Activated naive CD8-positive, alpha-beta T cell treated with anti-CD3 and anti-CD28 coated beads, Interleukin-2, amount 10 ng/mL, durations not matched to agents 7 days and 5 days (primary cell): ENCODE data around the gene SH3PXD2B. TPM values are rescaled to one million over a fixed set of nuclear protein-coding genes. Genes with fewer than 3 reads are reported as not detected.

Experiments used
- ATAC-seq: fragments of 150-1000 bp; cut with Tn5 transposase; one replicate; pipeline ENCODE4 v1.10.0; 2021; ENCODE audit warnings: low read depth, moderate library complexity
- POLR2A ChIA-PET: fragments of 350-600 bp; sonication (Branson Sonifier 250); formaldehyde crosslinking; loops from one replicate; lab custom pipeline; 2021; ENCODE audit warnings: antibody characterized with exemption; lab: Charles Lee
- DNase-seq: peaks from one replicate; pipeline ENCODE4 v3.0.0; 2021
- H3K27ac Mint-ChIP-seq: one replicate; pipeline ENCODE4 v1.8.0; 2022; ENCODE audit warnings: mild to moderate bottlenecking, mixed read lengths
- H3K27me3 Mint-ChIP-seq: one replicate; pipeline ENCODE4 v1.8.0; 2022; ENCODE audit warnings: mild to moderate bottlenecking, moderate library complexity, mixed read lengths
- H3K36me3 Mint-ChIP-seq: one replicate; pipeline ENCODE4 v1.8.0; 2021; ENCODE audit warnings: mild to moderate bottlenecking, mixed read lengths
- H3K4me1 Mint-ChIP-seq: one replicate; pipeline ENCODE4 v1.8.0; 2021; ENCODE audit warnings: mixed read lengths
- H3K4me3 Mint-ChIP-seq: one replicate; pipeline ENCODE4 v1.8.0; 2022; ENCODE audit warnings: mild to moderate bottlenecking, moderate library complexity, mixed read lengths
- H3K9me3 Mint-ChIP-seq: one replicate; pipeline ENCODE4 v1.8.0; 2021; ENCODE audit warnings: mixed read lengths
- total RNA-seq, 2 experiments: library from RNA; stranded (reverse); gene quantifications; one replicate each; pipeline ENCODE4 v1.2.3, GENCODE V29; 2021

Gene SH3PXD2B
- total RNA-seq, 2 experiments from 2014 or later = 0.28 to 0.42 TPM

DNA sequence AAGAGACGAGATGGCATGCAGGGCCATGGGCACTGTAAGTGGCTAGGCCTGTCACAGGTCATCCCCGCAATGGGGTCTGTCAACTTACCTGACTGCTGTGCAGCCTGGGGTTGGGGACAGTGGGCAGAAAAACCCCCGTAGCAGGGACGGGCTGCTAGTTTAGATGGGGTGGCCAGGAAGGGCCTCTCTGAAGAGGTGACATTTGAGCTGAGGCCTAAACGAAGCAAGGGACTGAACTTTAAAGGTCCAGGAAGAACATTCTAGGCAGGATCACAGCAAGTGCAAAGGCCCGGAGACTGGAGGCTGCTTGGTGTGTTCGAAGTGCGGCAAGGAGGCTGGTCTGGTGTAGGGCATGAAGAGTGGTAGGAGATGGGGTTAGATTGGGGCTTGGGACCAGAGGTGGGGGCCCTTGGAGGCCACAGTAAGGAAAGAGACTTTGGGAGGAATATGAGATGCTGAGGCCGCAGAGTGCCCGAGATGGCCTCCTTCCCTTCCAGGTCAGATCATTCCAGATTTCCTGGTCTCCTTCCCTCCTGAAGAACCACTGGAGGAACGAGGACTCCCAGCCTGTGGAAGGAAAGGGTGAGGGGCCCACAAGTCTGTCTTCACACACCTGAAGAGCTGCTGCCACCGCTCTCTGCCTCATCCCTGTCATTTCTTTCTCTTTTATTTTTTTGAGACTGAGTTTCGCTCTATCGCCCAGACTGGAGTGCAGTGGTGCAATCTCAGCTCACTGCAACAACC, 37.9 kb upstream of the SH3PXD2B start:
- peaks cover 2% of the 10 kb centered on the region for H3K4me1 Mint-ChIP-seq
- H3K27me3 Mint-ChIP-seq = peaks cover 7% of the 10 kb centered on the region
- no peaks in the 10 kb centered on the region for H3K36me3 Mint-ChIP-seq
- ATAC-seq = no peak
- peak; percentile 10 for DNase-seq
- no peak overlapping the region for H3K27ac Mint-ChIP-seq
- POLR2A ChIA-PET = no interaction called here
- H3K9me3 Mint-ChIP-seq = no peaks in the 10 kb centered on the region
- H3K4me3 Mint-ChIP-seq = no peak overlapping the region

GRCh38 chr5:172491481-172491880, 37.2 kb upstream of the SH3PXD2B start:
- Mint-ChIP-seq H3K4me1 (peaks cover 2% of the 10 kb centered on the region), H3K27ac (no peak overlapping the region), H3K36me3 (no peaks in the 10 kb centered on the region), H3K27me3 (peaks cover 4% of the 10 kb centered on the region), H3K9me3 (no peaks in the 10 kb centered on the region), H3K4me3 (no peak overlapping the region)
- no peak for ATAC-seq
- POLR2A ChIA-PET = no interaction called here
- peak; percentile 6 for DNase-seq

- H3K27me3 Mint-ChIP-seq = no peaks in the 10 kb centered on the region
- POLR2A ChIA-PET = no interaction called here
- H3K4me3 Mint-ChIP-seq = no peak overlapping the region
- DNase-seq (peak; percentile 9), ATAC-seq (no peak)
- no peak overlapping the region for H3K27ac Mint-ChIP-seq
- peaks cover 2% of the 10 kb centered on the region for H3K4me1 Mint-ChIP-seq
- no peaks in the 10 kb centered on the region for H3K9me3 Mint-ChIP-seq
- H3K36me3 Mint-ChIP-seq = no peaks in the 10 kb centered on the region
Measured at GRCh38 chr5:172490514-172491461, 36.5 kb upstream of the SH3PXD2B start.

DNA sequence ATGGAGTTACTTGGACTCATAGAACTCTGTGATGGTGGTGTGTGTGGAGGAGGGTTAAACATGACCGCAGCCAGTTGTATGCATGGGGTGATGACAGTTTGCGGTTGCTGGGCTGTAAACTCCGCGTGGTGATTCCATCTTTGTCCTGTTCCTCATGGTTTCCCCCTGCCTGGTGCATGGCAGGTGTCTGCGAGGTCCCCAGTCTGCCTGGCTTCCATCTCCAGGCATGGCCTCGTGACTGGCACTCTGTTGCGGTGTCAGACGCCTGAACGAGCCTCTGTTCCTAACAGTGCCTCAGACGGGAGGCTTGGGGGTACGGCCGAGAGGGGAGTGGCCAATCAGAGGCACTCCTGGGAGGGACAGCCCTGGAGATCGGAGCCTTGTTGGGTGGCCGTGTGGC, 33.9 kb upstream of the SH3PXD2B start:
- Mint-ChIP-seq H3K27ac (no peak overlapping the region), H3K4me3 (no peak overlapping the region), H3K4me1 (peaks cover 2% of the 10 kb centered on the region), H3K9me3 (no peaks in the 10 kb centered on the region), H3K27me3 (no peaks in the 10 kb centered on the region), H3K36me3 (no peaks in the 10 kb centered on the region)
- DNase-seq (peak; percentile 7), ATAC-seq (no peak)
- POLR2A ChIA-PET = no interaction called here

- Mint-ChIP-seq H3K36me3 (no peaks in the 10 kb centered on the region), H3K9me3 (no peaks in the 10 kb centered on the region), H3K4me1 (peaks cover 2% of the 10 kb centered on the region), H3K27me3 (no peaks in the 10 kb centered on the region), H3K27ac (no peak overlapping the region), H3K4me3 (no peak overlapping the region)
- no peak for ATAC-seq
- POLR2A ChIA-PET = no interaction called here
- DNase-seq = no peak
Measured at GRCh38 chr5:172487671-172488070, 33.3 kb upstream of the SH3PXD2B start.

DNA sequence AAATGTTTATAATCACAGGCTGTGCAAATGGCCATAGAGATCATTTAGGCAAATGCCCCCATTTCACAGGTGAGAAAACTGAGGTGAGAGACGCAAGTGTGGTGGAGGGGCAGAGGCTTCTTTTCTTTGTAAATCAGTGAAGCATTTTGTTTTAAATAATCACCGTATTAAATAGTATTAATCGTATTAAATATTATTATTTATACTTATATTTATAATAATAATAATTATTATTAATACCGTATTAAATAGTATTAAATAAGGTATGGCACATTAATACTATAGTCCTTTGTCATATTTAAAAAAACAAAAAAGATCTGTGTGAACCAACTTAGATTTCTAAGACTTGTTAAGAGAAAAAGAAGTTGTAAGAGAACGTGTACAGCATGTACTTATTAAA, 32.6 kb upstream of the SH3PXD2B start:
- no peaks in the 10 kb centered on the region for H3K27me3 Mint-ChIP-seq
- no peak overlapping the region for H3K4me3 Mint-ChIP-seq
- H3K4me1 Mint-ChIP-seq = peaks cover 2% of the 10 kb centered on the region
- no peaks in the 10 kb centered on the region for H3K36me3 Mint-ChIP-seq
- DNase-seq = no peak
- H3K27ac Mint-ChIP-seq = no peak overlapping the region
- no peak for ATAC-seq
- POLR2A ChIA-PET = no interaction called here
- H3K9me3 Mint-ChIP-seq = no peaks in the 10 kb centered on the region

- ATAC-seq (no peak), DNase-seq (no peak)
- H3K4me1 Mint-ChIP-seq = peaks cover 2% of the 10 kb centered on the region
- POLR2A ChIA-PET = no interaction called here
- H3K27ac Mint-ChIP-seq = no peak overlapping the region
- H3K4me3 Mint-ChIP-seq = no peak overlapping the region
- H3K27me3 Mint-ChIP-seq = no peaks in the 10 kb centered on the region
- H3K9me3 Mint-ChIP-seq = no peaks in the 10 kb centered on the region
- no peaks in the 10 kb centered on the region for H3K36me3 Mint-ChIP-seq
Measured at GRCh38 chr5:172486451-172486850, 32.1 kb upstream of the SH3PXD2B start.

DNA sequence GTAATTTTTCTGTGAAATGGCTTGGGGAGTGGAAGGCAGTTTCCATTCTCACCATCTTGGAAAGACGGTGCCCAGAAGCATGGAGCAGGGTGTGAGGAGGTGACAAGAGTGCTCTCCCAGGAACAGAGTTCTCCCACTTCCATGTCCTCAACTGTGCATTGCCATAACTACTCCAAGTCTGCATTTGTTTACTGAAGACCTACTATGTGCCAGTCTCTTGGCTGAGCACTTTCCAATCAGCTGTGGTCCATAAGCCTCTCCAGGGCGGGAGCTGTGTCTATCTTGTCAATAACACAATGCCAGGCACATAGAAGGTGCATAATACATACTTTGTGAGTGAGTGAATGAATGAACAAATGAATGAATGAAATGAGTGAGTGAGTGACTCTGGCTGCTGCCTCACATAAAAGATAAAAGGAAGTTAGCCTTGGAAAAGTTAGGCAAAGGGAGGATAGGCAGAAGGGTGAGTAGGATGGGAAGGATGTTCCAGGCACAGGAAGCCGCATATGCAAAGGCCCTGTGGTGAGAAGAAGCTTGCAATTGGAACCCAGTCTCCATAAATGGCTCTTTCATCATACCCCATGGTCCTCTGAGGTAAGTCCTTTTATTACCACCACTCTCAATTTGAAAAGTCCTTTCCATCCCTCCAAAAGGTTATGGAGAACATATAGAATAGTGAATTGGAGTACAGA, 31.3 kb upstream of the SH3PXD2B start:
- no peak for DNase-seq
- POLR2A ChIA-PET = no interaction called here
- Mint-ChIP-seq H3K4me1 (peaks cover 2% of the 10 kb centered on the region), H3K4me3 (no peak overlapping the region), H3K27ac (no peak overlapping the region), H3K9me3 (no peaks in the 10 kb centered on the region), H3K36me3 (no peaks in the 10 kb centered on the region), H3K27me3 (no peaks in the 10 kb centered on the region)
- no peak for ATAC-seq

- DNase-seq (no peak), ATAC-seq (no peak)
- no peaks in the 10 kb centered on the region for H3K27me3 Mint-ChIP-seq
- no peak overlapping the region for H3K4me3 Mint-ChIP-seq
- POLR2A ChIA-PET = no interaction called here
- no peaks in the 10 kb centered on the region for H3K9me3 Mint-ChIP-seq
- no peak overlapping the region for H3K27ac Mint-ChIP-seq
- peaks cover 2% of the 10 kb centered on the region for H3K4me1 Mint-ChIP-seq
- no peaks in the 10 kb centered on the region for H3K36me3 Mint-ChIP-seq
Measured at GRCh38 chr5:172484664-172485063, 30.3 kb upstream of the SH3PXD2B start.

DNA sequence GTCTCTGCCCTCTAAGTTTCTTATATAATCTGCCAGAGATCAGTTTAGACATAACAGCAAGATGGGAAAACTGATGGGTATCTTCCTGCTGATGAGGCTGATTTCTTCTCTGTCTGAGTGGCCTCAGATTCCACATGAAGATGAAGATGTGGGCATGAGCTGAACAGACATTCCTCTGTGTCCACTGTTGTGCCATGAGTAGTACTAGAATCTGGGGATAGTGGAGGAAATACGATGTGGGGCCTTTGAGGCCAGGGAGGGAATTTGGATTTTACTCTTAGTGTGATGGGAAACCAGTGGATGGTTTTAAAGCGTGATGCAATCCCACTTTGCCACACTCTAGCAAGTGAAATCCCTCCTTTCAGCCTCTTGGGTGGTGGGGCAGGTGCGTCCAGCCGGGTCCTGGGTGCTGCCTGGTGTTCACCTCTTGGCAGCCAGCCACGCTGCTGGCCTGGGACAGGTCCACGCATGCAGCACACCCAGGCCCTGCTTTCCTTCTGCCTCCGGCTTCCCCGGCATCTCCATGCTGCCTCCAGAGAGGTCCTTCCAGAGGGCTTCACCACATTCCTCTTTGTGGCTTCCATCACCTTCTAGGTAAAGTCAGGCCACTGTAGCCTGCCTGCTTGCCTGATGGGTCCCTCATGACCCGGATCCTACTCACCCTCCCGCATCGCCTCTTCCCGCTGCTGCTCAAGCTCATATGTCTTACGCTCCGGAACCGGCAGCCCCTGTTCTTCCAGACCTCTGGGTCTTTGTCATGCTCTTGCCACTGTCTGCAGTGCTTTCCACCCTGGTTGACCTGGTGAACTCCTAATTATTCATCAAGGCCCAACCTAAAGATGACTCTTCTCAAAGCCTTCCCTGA, 28.1 kb upstream of the SH3PXD2B start:
- DNase-seq (no peak), ATAC-seq (no peak)
- no peak overlapping the region for H3K4me3 Mint-ChIP-seq
- no peaks in the 10 kb centered on the region for H3K9me3 Mint-ChIP-seq
- peaks cover 3% of the 10 kb centered on the region for H3K27me3 Mint-ChIP-seq
- H3K36me3 Mint-ChIP-seq = no peaks in the 10 kb centered on the region
- POLR2A ChIA-PET = no interaction called here
- H3K27ac Mint-ChIP-seq = no peak overlapping the region
- H3K4me1 Mint-ChIP-seq = peaks cover 2% of the 10 kb centered on the region

DNA sequence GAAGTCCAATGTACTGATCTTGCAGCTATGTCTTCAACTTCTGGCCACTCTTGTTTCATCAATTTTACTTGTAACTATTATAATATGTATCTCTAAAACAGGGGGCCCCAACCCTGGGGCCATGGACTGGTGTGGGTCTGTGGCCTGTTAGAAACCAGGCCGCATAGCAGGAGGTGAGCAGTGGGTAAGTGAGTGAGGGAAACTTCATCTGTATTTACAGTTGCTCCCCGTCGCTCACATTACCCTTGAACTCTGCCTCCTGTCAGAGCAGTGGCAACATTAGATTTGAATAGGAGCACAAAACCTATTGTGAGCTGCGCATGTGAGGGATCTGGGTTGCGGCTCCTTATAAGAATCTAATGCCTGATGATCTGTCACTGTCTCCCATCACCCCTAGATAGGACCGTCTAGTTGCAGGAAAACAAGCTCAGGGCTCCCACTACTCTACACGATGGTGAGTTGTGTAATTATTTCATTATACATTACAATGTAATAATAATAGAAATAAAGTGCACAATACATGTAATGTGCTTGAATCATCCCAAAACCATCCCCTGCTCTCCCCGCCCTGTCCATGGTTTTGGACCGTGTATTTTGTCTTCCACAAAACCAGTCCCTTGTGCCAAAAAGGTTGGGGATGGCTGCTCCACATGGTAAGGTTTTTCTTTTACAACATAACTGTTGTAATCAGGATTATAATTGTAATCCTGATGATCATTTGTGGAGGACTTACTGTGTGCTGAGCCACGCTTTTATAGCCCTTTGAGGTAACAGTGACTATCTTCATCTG, 26.9 kb upstream of the SH3PXD2B start:
- no peaks in the 10 kb centered on the region for H3K36me3 Mint-ChIP-seq
- ATAC-seq (no peak), DNase-seq (no peak)
- H3K27ac Mint-ChIP-seq = no peak overlapping the region
- H3K9me3 Mint-ChIP-seq = no peaks in the 10 kb centered on the region
- peaks cover 3% of the 10 kb centered on the region for H3K27me3 Mint-ChIP-seq
- POLR2A ChIA-PET = interaction anchor here (0.7 kb wide), 1 partner anchor 385 kb away, joined by 3 read pairs; no protein-coding TSS in a partner anchor
- peaks cover 2% of the 10 kb centered on the region for H3K4me1 Mint-ChIP-seq
- H3K4me3 Mint-ChIP-seq = no peak overlapping the region

DNA sequence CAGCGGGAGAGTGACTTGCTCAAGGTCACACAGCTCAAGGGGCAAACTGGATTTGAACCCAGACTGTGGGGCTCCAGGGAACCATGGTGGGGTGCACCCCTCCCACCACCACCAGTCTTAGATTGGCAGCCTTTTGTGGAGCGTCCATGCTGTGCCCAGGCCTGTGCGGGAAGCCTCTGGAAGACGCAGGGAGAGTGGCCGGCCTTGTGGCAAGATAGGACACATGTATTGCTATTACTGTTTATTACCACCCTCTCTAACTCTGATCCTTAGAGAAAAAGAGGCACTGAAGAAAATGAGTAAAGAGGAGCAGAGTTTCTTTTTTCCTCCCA, 25.4 kb upstream of the SH3PXD2B start:
- peaks cover 7% of the 10 kb centered on the region for H3K27me3 Mint-ChIP-seq
- ATAC-seq (no peak), DNase-seq (no peak)
- H3K4me1 Mint-ChIP-seq = peaks cover 2% of the 10 kb centered on the region
- POLR2A ChIA-PET = interaction anchor here (1.0 kb wide), 1 partner anchor 217 kb away, joined by 3 read pairs; no protein-coding TSS in a partner anchor
- H3K27ac Mint-ChIP-seq = no peak overlapping the region
- H3K36me3 Mint-ChIP-seq = no peaks in the 10 kb centered on the region
- no peak overlapping the region for H3K4me3 Mint-ChIP-seq
- no peaks in the 10 kb centered on the region for H3K9me3 Mint-ChIP-seq
